Thyroid gland (tissue), 4 donors: ENCODE results near the gene ARSA. TPM values are rescaled to one million over a fixed set of nuclear protein-coding genes. Genes with fewer than 3 reads are reported as not detected.
"Not testable (repeated sequence)": the region's sequence is repeated elsewhere in the genome, so short reads cannot be mapped to it uniquely, and the experiment has no call there.

Experiments
- DNase-seq, 2 donors: peaks; one replicate each; pipeline ENCODE4 v3.0.0-alpha.2; 2019
- H3K27ac ChIP-seq, 3 donors: fragments of 200-600 bp; sonication (generic); 1 replicate in 2 of 3; 2 replicates in 1 of 3; pipeline ENCODE4 v1.5.1; 2016 to 2019; ENCODE audit warnings: mild to moderate bottlenecking in 1 of 3, moderate library complexity in 1 of 3
- H3K27me3 ChIP-seq: fragments of 200-600 bp; sonication (generic); one replicate; pipeline ENCODE4 v1.5.1; 2019
- H3K36me3 ChIP-seq, 2 donors: fragments of 200-600 bp; sonication (generic); one replicate each; pipeline ENCODE4 v1.5.1; 2016 to 2019
- H3K4me1 ChIP-seq, 2 donors: fragments of 200-600 bp; sonication (generic); one replicate each; pipeline ENCODE4 v1.5.1; 2017 to 2019
- H3K4me3 ChIP-seq, 3 donors: fragments of 200-600 bp; sonication (generic); replicated peaks in 1 of 3; 1 replicate in 2 of 3; 2 replicates in 1 of 3; pipeline ENCODE4 v1.5.1; 2016; ENCODE audit warnings: mild to moderate bottlenecking in 1 of 3
- H3K9me3 ChIP-seq: fragments of 200-600 bp; sonication (generic); one replicate; pipeline ENCODE4 v1.5.1; 2017
- CTCF ChIP-seq, 6 experiments: fragments of 200-600 bp in 3 of 6; fragments of 450-650 bp in 3 of 6; sonication (generic) in 3 of 6; IDR thresholded peaks; one replicate each; pipeline ENCODE4 v1.5.1; 2016 to 2019; ENCODE audit warnings: antibody characterized with exemption in 6 of 6, mild to moderate bottlenecking in 2 of 6, inconsistent platforms in 1 of 6, moderate library complexity in 1 of 6
- POLR2A ChIP-seq, 2 donors: fragments of 450-650 bp; IDR thresholded peaks; one replicate each; pipeline ENCODE4 v1.6.1; 2017; ENCODE audit warnings: antibody characterized with exemption in 2 of 2, mild to moderate bottlenecking in 2 of 2, moderate library complexity in 1 of 2
- WGBS, 2 donors: methylation state at CpG; one replicate each; pipeline ENCODE4 v1.1.5; 2017; 5-methylcytosine and 5-hydroxymethylcytosine counted together
- intact Hi-C: fragments of 100-400 bp; cut with DNase I; formaldehyde crosslinking; loops from one replicate; pipeline ENCODE4 v1.15.1; 2023
- total RNA-seq, 4 donors: library from RNA; depleted of rRNA; stranded (reverse); fragments of >200 nt; gene quantifications; one replicate each; pipeline ENCODE4 v1.2.3, GENCODE V29; 2016

The ARSA gene
- total RNA-seq, 4 donors from 2014 or later = 30.9 to 73.5 (median 61.2) TPM

- intact Hi-C loops = no loop called here
- Histone ChIP-seq H3K4me3 (no peak overlapping the region), H3K4me1 (no peaks in the 10 kb centered on the region), H3K27ac (no peak overlapping the region), H3K27me3 (no peaks in the 10 kb centered on the region), H3K36me3 (no peaks in the 10 kb centered on the region), H3K9me3 (no peaks in the 10 kb centered on the region)
- no peak for DNase-seq
- TF ChIP-seq POLR2A (IDR thresholded peaks at IDR 0.05) (no peak), CTCF (IDR thresholded peaks at IDR 0.05) (no peak)
- WGBS, 2 donors = 88 to 93% methylated on average over 19 to 23 of the region's 26 CpGs
Measured at GRCh38 chr22:50611341-50612060, 16.5 kb downstream of the ARSA start.

- Histone ChIP-seq H3K4me1 (no peaks in the 10 kb centered on the region), H3K4me3 (no peak overlapping the region), H3K27ac (no peak overlapping the region), H3K36me3 (no peaks in the 10 kb centered on the region), H3K9me3 (no peaks in the 10 kb centered on the region), H3K27me3 (no peaks in the 10 kb centered on the region)
- intact Hi-C loops = no loop called here
- 67 to 83% methylated on average over 12 to 17 of the region's 17 CpGs for WGBS, 2 donors
- DNase-seq = no peak
- TF ChIP-seq CTCF (IDR thresholded peaks at IDR 0.05) (no peak), POLR2A (IDR thresholded peaks at IDR 0.05) (no peak)
Measured at GRCh38 chr22:50610581-50610980, 17.4 kb downstream of the ARSA start.

GRCh38 chr22:50610041-50610451 is 17.9 kb downstream of the ARSA start:
- Histone ChIP-seq H3K27ac (no peak overlapping the region), H3K4me1 (no peaks in the 10 kb centered on the region), H3K36me3 (no peaks in the 10 kb centered on the region), H3K27me3 (no peaks in the 10 kb centered on the region), H3K4me3 (no peak overlapping the region), H3K9me3 (no peaks in the 10 kb centered on the region)
- intact Hi-C loops = no loop called here
- WGBS, 2 donors = 85 to 91% methylated on average over 11 of the region's 11 CpGs
- DNase-seq = no peak
- TF ChIP-seq CTCF (IDR thresholded peaks at IDR 0.05) (no peak), POLR2A (IDR thresholded peaks at IDR 0.05) (no peak)

- Histone ChIP-seq H3K4me1 (no peaks in the 10 kb centered on the region), H3K9me3 (no peaks in the 10 kb centered on the region), H3K27me3 (no peaks in the 10 kb centered on the region), H3K36me3 (no peaks in the 10 kb centered on the region), H3K27ac (no peak overlapping the region), H3K4me3 (no peak overlapping the region)
- intact Hi-C loops = loop anchor here (10.0 kb wide), 1 partner anchor 355 kb away; the partner anchor contains the start of gene HDAC10
- WGBS, 2 donors = 76 to 87% methylated on average over 9 to 11 of the region's 12 CpGs
- DNase-seq = no peak
- TF ChIP-seq CTCF (IDR thresholded peaks at IDR 0.05) (no peak), POLR2A (IDR thresholded peaks at IDR 0.05) (no peak)
Measured at GRCh38 chr22:50609599-50609998, 18.4 kb downstream of the ARSA start.

- no peak overlapping the region for H3K4me3 ChIP-seq
- no peak overlapping the region for H3K27ac ChIP-seq
- H3K4me1 ChIP-seq = no peaks in the 10 kb centered on the region
- DNase-seq = no peak
- WGBS, 2 donors = 89 to 90% methylated on average over 10 of the region's 10 CpGs
- no peaks in the 10 kb centered on the region for H3K36me3 ChIP-seq
- TF ChIP-seq POLR2A (IDR thresholded peaks at IDR 0.05) (no peak), CTCF (IDR thresholded peaks at IDR 0.05) (no peak)
- H3K27me3 ChIP-seq = no peaks in the 10 kb centered on the region
- H3K9me3 ChIP-seq = no peaks in the 10 kb centered on the region
- intact Hi-C loops = loop anchor here (10.0 kb wide), 1 partner anchor 354 kb away; the partner anchor contains the start of gene HDAC10
Measured at GRCh38 chr22:50608996-50609395, 19.0 kb downstream of the ARSA start.

GRCh38 chr22:50608058-50608840 is 19.7 kb downstream of the ARSA start:
- not testable (repeated sequence) for H3K36me3 ChIP-seq, H3K9me3 ChIP-seq, H3K4me3 ChIP-seq, H3K27me3 ChIP-seq, H3K4me1 ChIP-seq, DNase-seq, H3K27ac ChIP-seq
- intact Hi-C loops = loop anchor here (10.0 kb wide), 1 partner anchor 353 kb away; the partner anchor contains the start of gene HDAC10
- 81 to 83% methylated on average over 39 of the region's 39 CpGs for WGBS, 2 donors
